Measurements from ENCODE around the gene E2F1.

E2F1 gene

DNA sequence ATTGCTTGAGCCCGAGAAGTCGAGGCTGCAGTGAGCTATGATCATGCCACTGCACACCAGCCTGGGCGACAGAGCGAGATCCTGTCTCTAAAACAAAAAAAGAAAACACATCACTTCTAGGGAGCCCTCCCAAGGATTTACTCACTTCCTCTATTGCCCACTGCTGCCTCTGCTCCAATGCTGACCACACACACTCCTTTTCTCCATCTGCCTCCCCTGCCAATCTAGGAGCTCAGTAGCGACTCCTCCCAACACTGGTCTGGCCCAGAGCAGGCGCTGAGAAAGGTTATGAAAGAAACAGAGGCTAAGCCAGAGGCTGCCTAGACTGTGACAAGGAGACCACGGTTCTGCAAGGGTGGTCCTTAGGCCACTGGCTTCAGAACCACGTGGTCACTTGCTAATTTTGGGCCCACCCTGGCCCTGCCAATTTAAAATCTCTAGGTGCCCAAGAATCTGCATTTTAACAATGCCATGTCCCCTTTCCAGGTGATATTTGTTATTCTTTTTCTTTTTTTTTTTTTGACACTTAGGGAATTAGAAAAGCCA lies 1.3 kb upstream of the E2F1 start:
- no peak for DNase-seq (ENCODE audit: low read depth)

- no peak for DNase-seq (ENCODE audit: low read depth)
Measured at GRCh38 chr20:33686984-33687366, 790 bp upstream of the E2F1 start.

DNA sequence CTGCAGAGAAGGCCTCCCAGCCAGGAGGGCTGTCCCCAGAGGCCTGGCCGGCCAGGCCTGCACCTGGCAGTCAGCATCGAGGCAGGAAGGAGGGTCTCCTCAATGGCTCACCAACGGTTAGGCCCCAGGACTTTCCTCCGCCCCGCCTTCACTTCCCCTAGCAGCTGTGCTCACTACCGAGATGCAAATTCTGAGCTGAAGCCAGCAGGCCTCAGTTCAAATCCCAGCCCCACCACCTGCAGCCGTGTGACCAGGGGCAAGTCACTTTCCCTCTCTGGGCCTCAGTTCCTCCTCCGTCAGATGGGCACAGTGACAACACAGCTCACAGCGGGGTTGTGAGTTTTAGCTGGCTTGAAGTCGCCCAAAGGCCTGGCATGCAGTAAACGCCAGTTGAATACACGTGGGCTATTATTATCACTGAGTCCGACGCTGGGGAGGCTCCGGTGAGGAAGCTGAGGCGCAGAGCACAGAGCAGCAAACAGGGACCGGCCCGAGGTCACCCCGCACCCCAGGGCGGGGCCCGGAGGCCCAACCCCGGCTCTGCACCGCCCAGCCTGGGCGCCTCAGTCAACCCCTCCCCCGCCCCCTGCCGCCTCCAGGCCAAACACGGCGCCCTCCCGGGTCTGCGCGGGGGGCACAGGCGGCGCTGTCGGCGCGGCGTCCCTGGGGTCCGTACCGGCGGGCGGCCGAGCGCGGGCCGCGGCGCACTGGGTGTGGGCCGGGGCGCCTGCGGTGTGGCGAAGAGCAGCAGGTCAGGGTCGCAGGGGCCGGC lies 671 bp downstream of the E2F1 start:
- peak; percentile 60 for DNase-seq (ENCODE audit: low read depth)

DNA sequence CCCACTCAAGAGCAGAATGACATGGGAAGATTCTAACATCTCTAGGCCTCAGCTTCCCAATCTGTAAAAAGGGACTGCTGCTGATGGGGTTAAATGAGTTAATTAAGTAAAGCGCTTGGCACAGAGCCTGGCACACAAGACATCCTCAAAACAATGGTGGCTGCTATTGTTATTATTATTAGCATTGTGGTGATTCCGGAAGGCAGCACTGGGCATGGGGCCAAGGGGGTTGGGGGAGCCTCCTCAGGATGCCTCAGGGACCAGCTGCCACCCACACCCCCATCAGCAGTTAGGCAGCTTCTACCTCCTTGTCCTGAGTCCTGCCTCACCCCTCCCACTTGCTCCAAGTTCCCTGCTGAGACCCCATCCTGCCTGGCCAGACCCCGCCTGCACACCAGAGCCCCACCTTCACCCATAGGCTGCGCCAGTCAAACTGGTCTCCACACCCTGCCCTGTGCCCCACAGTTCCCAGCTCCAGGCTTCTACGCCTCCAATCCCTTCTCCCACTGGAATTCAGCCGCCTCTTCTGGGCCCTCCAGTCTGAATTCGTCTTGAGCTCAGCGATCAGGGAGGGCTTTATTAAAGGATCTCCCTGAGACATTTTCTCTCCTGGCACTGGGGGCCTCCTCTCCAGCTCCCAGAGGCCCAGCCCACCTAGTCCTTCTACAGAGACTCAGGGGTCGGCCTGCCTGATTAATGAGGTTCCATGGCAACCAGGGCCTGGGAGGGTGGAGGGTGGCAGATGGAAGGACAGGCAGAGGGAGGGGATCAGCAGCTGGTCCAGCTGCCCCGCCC lies 1.5 kb downstream of the E2F1 start:
- DNase-seq (ENCODE audit: low read depth), result no peak

DNA sequence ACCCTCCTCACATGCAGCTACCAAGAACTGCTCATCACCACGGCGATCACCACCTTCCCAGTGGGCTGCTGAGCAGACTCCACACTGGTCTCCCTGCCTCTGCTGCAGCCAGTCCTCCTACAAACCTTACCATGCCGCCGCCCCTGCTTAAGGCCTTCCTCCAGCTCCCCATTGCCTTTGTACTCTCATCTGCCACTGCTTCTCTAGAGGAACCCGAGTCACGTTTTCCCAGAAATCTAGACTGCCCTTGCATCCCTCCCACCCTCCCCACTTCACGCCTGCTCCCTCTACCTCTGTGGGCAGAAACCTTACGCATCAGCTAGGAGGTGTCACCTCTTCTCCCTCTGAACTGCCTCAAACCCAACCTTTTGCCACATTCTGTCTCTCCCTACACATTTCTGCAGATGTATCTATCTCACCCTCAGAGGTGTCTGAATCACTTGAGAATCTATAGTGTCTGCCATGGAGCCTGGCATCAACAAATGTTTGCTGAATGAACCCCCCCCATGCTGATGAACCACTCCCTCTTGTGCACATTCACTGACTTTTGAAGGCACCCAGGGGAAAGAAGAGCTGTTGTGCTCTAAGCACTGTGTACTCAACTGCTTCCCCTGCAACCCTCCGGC lies 4.3 kb downstream of the E2F1 start:
- DNase-seq (ENCODE audit: low read depth), result no peak

- DNase-seq (ENCODE audit: low read depth), result no peak
Measured at GRCh38 chr20:33681288-33681687, 4.9 kb downstream of the E2F1 start.

DNA sequence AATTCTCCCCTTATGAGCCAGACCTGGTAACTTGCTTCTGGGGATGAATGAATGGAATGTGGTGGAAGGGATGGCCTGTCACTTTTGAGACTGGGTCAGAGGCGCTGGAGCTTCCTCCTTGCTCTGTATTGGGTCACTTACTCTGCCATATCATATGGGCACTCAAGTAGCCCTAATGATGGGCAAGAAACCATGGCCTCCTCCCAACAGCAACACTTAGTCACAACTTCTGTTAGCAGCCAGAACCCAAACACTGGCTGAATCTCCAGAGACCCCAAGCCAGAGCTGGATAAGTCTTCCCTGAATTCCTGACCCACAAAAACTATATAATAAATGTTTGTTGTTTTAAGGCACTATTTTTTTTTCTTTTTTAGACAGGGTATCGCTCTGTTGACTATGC lies 5.5 kb downstream of the E2F1 start:
- DNase-seq (ENCODE audit: low read depth), result no peak

GRCh38 chr20:33679758-33680485 lies 6.3 kb downstream of the E2F1 start:
- peak; percentile 11 for DNase-seq (ENCODE audit: low read depth)

GRCh38 chr20:33677991-33678702 lies 8.0 kb downstream of the E2F1 start:
- no peak for DNase-seq (ENCODE audit: low read depth)

DNA sequence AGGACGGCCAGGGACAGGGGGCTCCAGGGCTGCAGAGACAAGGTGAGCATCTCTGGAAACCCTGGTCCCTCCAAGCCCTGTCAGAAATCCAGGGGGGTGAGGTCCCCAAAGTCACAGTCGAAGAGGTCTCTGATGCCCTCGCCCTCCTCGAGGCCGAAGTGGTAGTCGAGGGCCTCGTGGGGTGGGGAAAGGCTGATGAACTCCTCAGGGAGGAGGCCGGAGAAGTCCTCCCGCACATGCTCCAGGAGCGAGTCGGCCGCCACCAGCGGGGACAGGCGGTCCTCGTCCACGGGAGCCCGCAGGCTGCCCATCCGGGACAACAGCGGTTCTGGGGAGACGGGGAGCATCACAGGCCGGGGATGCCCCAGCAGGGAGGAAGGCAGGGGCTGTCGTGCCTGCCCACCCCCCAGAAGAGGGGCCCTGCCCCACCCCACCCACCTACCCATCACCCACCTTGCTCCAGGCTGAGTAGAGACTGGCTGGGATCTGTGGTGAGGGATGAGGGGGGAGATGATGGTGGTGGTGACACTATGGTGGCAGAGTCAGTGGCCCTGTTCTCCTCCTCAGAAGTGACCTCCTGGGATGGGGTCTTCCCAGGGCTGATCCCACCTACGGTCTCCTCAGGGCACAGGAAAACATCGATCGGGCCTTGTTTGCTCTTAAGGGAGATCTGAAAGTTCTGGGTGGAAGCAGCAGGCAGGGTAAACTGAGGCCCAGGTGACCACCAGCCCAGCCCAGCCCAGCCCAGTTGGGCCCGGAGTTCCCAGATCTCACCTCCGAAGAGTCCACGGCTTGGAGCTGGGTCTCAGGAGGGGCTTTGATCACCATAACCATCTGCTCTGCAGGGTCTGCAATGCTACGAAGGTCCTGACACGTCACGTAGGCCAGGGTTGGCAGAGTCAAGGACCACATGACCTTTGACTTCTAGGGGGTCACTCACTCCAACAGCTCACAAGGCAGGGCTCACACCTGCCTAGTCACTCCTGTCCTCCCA lies 9.2 kb downstream of the E2F1 start:
- DNase-seq (ENCODE audit: low read depth), result no peak

DNA sequence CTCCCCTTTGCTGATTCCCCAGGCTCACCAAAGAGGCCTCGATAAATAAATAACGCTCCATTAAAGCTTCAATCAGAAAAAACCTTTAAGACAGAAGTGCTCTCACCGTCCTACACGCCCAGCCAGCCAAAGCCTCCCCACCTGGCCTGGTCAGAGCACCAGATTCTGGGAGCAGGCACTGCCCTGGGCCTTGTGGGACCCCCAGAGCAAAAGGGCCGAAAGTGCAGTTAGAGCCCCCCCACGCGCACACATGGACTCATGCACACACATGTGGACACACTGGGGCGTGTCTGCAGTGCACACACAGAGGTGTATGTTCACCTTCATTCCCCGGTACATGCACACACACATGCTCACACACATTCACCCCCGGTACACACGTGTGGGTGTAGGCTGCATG lies 10.1 kb downstream of the E2F1 start:
- DNase-seq (ENCODE audit: low read depth), result no peak

DNA sequence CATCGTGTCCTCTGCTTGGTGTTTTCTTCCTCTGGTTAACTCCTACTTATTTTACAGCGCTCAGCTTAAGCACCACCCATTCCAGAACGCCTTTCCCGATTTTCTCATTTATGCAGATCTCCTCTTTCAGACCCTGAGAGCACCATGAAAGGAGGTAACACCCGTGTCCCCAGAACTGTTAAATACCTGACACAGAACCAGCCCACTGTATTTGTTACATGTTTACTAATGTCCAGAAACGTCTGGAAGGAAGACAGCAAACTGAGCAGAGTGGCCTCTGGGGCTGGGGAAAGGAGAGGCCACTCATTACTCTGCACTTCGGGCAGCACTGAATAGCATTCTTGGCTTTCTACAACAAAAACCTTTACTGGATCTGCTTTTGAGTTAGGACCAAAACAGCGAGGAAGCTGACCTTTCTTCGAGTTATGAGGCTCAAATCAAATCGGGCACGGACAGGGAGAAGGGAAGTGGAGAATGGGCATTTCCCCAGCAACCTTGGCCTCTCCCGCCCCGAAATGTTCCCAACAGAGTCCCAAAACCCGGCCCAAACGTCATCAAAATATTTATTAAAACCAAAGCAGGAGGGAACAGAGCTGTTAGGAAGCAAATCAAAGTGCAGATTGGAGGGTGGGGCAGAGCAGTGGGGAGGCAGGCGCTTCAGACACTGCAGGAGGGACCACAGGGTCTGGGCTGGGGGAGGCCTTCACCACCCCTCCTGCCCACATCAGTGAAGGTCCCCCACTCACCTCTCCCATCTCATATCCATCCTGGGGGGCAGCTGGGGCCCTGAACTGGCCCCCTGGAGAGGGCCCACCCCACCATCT lies 10.8 kb downstream of the E2F1 start:
- no peak for DNase-seq (ENCODE audit: low read depth)

GRCh38 chr20:33674294-33675135 lies 11.7 kb downstream of the E2F1 start, which contains the start of gene NECAB3:
TSS of gene NECAB3 (minus strand) at chr20:33674428. CDS start at chr20:33674352, 76 bp downstream.
- DNase-seq (ENCODE audit: low read depth), result peak; percentile 58

GRCh38 chr20:33673410-33674293 lies 12.5 kb downstream of the E2F1 start:
- DNase-seq (ENCODE audit: low read depth), result no peak

DNA sequence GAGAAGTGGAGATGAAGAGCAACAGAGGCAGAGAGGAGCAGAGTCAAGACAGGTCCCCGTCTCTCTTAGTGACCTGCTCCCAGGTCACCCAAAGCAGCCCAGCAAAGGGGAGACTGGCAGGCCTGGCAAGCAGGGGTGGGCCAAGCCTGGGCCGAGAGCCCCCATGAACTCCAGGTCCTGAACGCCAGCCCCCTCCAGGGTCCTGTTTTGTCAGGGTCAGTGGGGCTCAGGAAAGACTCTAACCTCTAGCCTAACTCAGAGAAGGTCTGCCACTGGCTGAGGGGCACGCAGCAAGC lies 13.1 kb downstream of the E2F1 start:
- no peak for DNase-seq (ENCODE audit: low read depth)

DNA sequence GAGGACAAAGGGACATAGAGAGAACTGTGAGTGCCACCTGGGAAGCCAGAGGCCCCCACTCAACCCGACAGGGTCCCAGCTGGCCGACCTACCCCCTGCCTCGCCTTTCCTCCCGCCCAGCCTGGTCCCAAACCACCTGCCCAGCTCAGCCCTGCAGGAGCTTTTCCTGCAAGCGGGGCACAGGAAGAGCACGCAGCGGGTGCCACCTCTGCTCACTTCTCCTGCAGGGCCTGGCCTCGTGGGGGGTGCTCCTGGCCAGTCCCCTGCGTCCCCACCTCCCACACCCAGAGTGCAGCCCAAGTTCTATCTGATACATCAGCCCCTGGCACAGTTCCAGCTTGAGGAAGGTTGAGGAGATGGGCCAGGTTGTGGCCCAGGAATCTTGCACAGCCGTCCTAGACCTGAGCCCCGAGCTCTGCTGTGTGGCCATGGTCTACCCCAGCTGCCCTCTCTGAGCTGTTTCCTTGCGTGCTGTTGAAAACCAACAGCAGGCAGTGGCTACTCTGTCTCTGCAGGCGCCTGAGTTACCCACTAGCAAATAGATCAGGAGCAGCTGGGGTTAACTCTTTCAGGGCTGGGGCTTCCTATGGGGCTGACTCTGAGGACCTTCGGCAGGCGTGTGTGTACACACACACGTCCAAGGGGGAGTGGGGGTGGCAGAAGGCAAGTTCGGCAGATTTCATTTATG lies 13.6 kb downstream of the E2F1 start:
- DNase-seq (ENCODE audit: low read depth), result no peak

Measured in stimulated activated CD8-positive, alpha-beta memory T cell treated with anti-CD3 and anti-CD28 coated beads, Interleukin-4, amount 100 ng/mL, for 24 hours (primary cell).